Suprapubic skin (tissue), 4 donors: Measurements from ENCODE around the gene FGF5. TPM values are rescaled to one million over a fixed set of nuclear protein-coding genes. Genes with fewer than 3 reads are reported as not detected.
"Not testable (repeated sequence)": the region's sequence is repeated elsewhere in the genome, so short reads cannot be mapped to it uniquely, and the experiment has no call there.

Experiments used
- DNase-seq, 2 donors: peaks; one replicate each; pipeline ENCODE4 v3.0.0-alpha.2; 2019; ENCODE audit warnings: low spot score in 2 of 2
- H3K27ac ChIP-seq: fragments of 200-600 bp; sonication (generic); one replicate; pipeline ENCODE4 v1.5.1; 2019
- H3K27me3 ChIP-seq: fragments of 200-600 bp; sonication (generic); one replicate; pipeline ENCODE4 v1.5.1; 2019
- H3K36me3 ChIP-seq: fragments of 200-600 bp; sonication (generic); one replicate; pipeline ENCODE4 v1.5.1; 2019
- H3K4me1 ChIP-seq: fragments of 200-600 bp; sonication (generic); one replicate; pipeline ENCODE4 v1.5.1; 2019
- H3K4me3 ChIP-seq: fragments of 200-600 bp; sonication (generic); one replicate; pipeline ENCODE4 v1.5.1; 2019; ENCODE audit warnings: mild to moderate bottlenecking
- H3K9me3 ChIP-seq: fragments of 200-600 bp; sonication (generic); one replicate; pipeline ENCODE4 v1.5.1; 2019
- EP300 ChIP-seq: sonication (generic); formaldehyde crosslinking; IDR thresholded peaks from one replicate; pipeline ENCODE4 v1.6.1; 2017; ENCODE audit warnings: antibody characterized with exemption
- POLR2A ChIP-seq, 2 donors: fragments of 450-650 bp; IDR thresholded peaks; one replicate each; pipeline ENCODE4 v1.6.1; 2017; ENCODE audit warnings: antibody characterized with exemption in 2 of 2, mild to moderate bottlenecking in 2 of 2, moderate library complexity in 2 of 2
- POLR2AphosphoS5 ChIP-seq, 3 donors: sonication (generic); formaldehyde crosslinking; IDR thresholded peaks; one replicate each; pipeline ENCODE4 v1.6.1; 2017; ENCODE audit warnings: antibody characterized with exemption in 3 of 3
- WGBS: methylation state at CpG from one replicate; pipeline ENCODE4 v1.1.5; 2018; 5-methylcytosine and 5-hydroxymethylcytosine counted together
- total RNA-seq, 4 donors: library from RNA; depleted of rRNA; stranded (reverse); fragments of >200 nt; gene quantifications; one replicate each; pipeline ENCODE4 v1.1.0, GENCODE V29; 2016
- TF ChIP-seq, protein P1 (sequence below), 2 donors: fragments of 200-600 bp in 1 of 2; fragments of 450-650 bp in 1 of 2; sonication (generic) in 1 of 2; IDR thresholded peaks; one replicate each; pipeline ENCODE4 v1.5.1; 2016 to 2019; ENCODE audit warnings: antibody characterized with exemption in 2 of 2, mild to moderate bottlenecking in 1 of 2, moderate library complexity in 1 of 2

The FGF5 gene
- total RNA-seq, 4 donors from 2014 or later = 0.25 to 0.52 TPM; not detected in 2

GRCh38 chr4:80311130-80311529, 44.7 kb downstream of the FGF5 start:
- 85% methylated on average over 3 of the region's 3 CpGs for WGBS
- H3K27me3 ChIP-seq = peaks cover 42% of the 10 kb centered on the region
- no peaks in the 10 kb centered on the region for H3K36me3 ChIP-seq
- no peaks in the 10 kb centered on the region for H3K9me3 ChIP-seq
- H3K4me3 ChIP-seq = no peak overlapping the region
- H3K27ac ChIP-seq = no peak overlapping the region
- DNase-seq = no peak
- peaks cover 7% of the 10 kb centered on the region for H3K4me1 ChIP-seq
- TF ChIP-seq, protein P1, sequence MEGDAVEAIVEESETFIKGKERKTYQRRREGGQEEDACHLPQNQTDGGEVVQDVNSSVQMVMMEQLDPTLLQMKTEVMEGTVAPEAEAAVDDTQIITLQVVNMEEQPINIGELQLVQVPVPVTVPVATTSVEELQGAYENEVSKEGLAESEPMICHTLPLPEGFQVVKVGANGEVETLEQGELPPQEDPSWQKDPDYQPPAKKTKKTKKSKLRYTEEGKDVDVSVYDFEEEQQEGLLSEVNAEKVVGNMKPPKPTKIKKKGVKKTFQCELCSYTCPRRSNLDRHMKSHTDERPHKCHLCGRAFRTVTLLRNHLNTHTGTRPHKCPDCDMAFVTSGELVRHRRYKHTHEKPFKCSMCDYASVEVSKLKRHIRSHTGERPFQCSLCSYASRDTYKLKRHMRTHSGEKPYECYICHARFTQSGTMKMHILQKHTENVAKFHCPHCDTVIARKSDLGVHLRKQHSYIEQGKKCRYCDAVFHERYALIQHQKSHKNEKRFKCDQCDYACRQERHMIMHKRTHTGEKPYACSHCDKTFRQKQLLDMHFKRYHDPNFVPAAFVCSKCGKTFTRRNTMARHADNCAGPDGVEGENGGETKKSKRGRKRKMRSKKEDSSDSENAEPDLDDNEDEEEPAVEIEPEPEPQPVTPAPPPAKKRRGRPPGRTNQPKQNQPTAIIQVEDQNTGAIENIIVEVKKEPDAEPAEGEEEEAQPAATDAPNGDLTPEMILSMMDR (IDR thresholded peaks at IDR 0.05) = no peak
- TF ChIP-seq POLR2AphosphoS5 (IDR thresholded peaks at IDR 0.05) (no peak), POLR2A (IDR thresholded peaks at IDR 0.05) (no peak), EP300 (no peak)

GRCh38 chr4:80312124-80312523, 45.7 kb downstream of the FGF5 start:
- WGBS = 74% methylated on average over 1 of the region's 1 CpG

GRCh38 chr4:80313627-80314026, 47.2 kb downstream of the FGF5 start:
- no peak overlapping the region for H3K27ac ChIP-seq
- no peaks in the 10 kb centered on the region for H3K36me3 ChIP-seq
- WGBS = 86% methylated on average over 7 of the region's 7 CpGs
- H3K4me1 ChIP-seq = no peaks in the 10 kb centered on the region
- no peaks in the 10 kb centered on the region for H3K9me3 ChIP-seq
- H3K27me3 ChIP-seq = peaks cover 38% of the 10 kb centered on the region
- no peak overlapping the region for H3K4me3 ChIP-seq
- TF ChIP-seq EP300 (no peak), POLR2A (IDR thresholded peaks at IDR 0.05) (no peak), POLR2AphosphoS5 (IDR thresholded peaks at IDR 0.05) (no peak)
- TF ChIP-seq, protein P1 (IDR thresholded peaks at IDR 0.05) = no peak
- DNase-seq = no peak

More at GRCh38 chr4:80312124-80312523, 45.7 kb downstream of the FGF5 start:
- Histone ChIP-seq H3K4me1 (peaks cover 7% of the 10 kb centered on the region), H3K9me3 (no peaks in the 10 kb centered on the region), H3K27me3 (peaks cover 41% of the 10 kb centered on the region), H3K4me3 (no peak overlapping the region), H3K36me3 (no peaks in the 10 kb centered on the region), H3K27ac (no peak overlapping the region)
- TF ChIP-seq POLR2AphosphoS5 (IDR thresholded peaks at IDR 0.05) (no peak), POLR2A (IDR thresholded peaks at IDR 0.05) (no peak), EP300 (no peak)
- TF ChIP-seq, protein P1 (IDR thresholded peaks at IDR 0.05) = no peak
- DNase-seq = no peak

GRCh38 chr4:80315848-80316247, 49.4 kb downstream of the FGF5 start:
- not testable (repeated sequence) for H3K4me3 ChIP-seq, DNase-seq, H3K4me1 ChIP-seq, H3K27ac ChIP-seq, H3K9me3 ChIP-seq, H3K36me3 ChIP-seq
- H3K27me3 ChIP-seq = peaks cover 31% of the 10 kb centered on the region

DNA sequence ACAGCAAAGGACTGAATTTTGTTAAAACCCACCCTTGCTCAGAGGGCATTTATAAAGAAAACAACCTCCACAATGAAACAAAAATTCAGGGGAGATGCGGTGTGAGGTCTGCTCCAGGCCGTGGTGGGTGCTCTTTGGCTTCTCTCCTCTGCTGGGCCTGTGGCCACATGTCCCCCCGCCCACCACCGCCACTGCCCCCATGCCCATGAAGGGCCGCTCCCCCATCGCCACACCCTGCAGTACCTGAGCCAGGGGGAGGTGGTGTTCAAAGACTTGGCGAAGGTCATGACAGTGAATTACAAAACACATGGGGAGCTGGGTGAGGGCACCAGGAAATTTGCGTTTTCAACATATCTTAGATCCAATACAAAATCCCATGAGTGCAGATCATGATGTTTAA, 54.9 kb downstream of the FGF5 start:
- Histone ChIP-seq H3K4me3 (no peak overlapping the region), H3K27me3 (peaks cover 9% of the 10 kb centered on the region), H3K27ac (no peak overlapping the region), H3K4me1 (no peaks in the 10 kb centered on the region), H3K36me3 (no peaks in the 10 kb centered on the region), H3K9me3 (no peaks in the 10 kb centered on the region)
- WGBS = 86% methylated on average over 8 of the region's 8 CpGs
- TF ChIP-seq, protein P1 (IDR thresholded peaks at IDR 0.05) = no peak
- TF ChIP-seq POLR2AphosphoS5 (IDR thresholded peaks at IDR 0.05) (no peak), POLR2A (IDR thresholded peaks at IDR 0.05) (no peak), EP300 (no peak)
- no peak for DNase-seq

- TF ChIP-seq, protein P1 (IDR thresholded peaks at IDR 0.05) = no peak
- TF ChIP-seq POLR2AphosphoS5 (IDR thresholded peaks at IDR 0.05) = no peak
- TF ChIP-seq EP300 = no peak
- no peak for TF ChIP-seq POLR2A (IDR thresholded peaks at IDR 0.05)
- 83% methylated on average over 4 of the region's 4 CpGs for WGBS
- Histone ChIP-seq H3K27ac (no peak overlapping the region), H3K9me3 (no peaks in the 10 kb centered on the region), H3K27me3 (peaks cover 9% of the 10 kb centered on the region), H3K36me3 (no peaks in the 10 kb centered on the region), H3K4me1 (no peaks in the 10 kb centered on the region), H3K4me3 (no peak overlapping the region)
- DNase-seq = no peak
These were observed 55.3 kb downstream of the FGF5 start for GRCh38 chr4:80321776-80322175.
